WTC11 (cell line): Measurements from ENCODE around the gene PLEKHA1.

Experiments
- GRHL2 ChIP-seq: fragments of 250-450 bp; sonication (Bioruptor Pico); IDR thresholded peaks from 2 replicates; pipeline ENCODE4 v1.8.0; 2022; ENCODE audit warnings: mild to moderate bottlenecking, moderate library complexity; ENCODE audit not compliant: insufficient replicate concordance, severe bottlenecking
- ZBTB43 ChIP-seq: sonication (generic); formaldehyde crosslinking; IDR thresholded peaks from 2 replicates; pipeline ENCODE4 v1.8.1; 2023; ENCODE audit warnings: mild to moderate bottlenecking, missing genetic modification reagents

GRCh38 chr10:122390271-122390670, 15.8 kb downstream of the PLEKHA1 start:
- TF ChIP-seq GRHL2 (no peak), ZBTB43 (CRISPR knock-in tag) (no peak)
